GM06990 (cell line): ENCODE data around the gene TNFAIP2.

Experiments
- DNase-seq: peaks from one replicate; pipeline ENCODE4 v3.0.0-alpha.2; 2011; ENCODE audit not compliant: insufficient read length; ENCODE audit errors: extremely low read depth
- H3K27me3 ChIP-seq: replicated peaks from 2 replicates; pipeline ENCODE4 v1.6.0; 2011; ENCODE audit warnings: low read length; ENCODE audit not compliant: control insufficient read depth, insufficient read depth
- H3K36me3 ChIP-seq: 2 replicates; pipeline ENCODE4 v1.5.1; 2011; ENCODE audit warnings: low read length; ENCODE audit not compliant: control insufficient read depth, insufficient read depth
- H3K4me3 ChIP-seq: replicated peaks from 2 replicates; pipeline ENCODE4 v1.5.1; 2011; ENCODE audit warnings: low read depth, mild to moderate bottlenecking, control low read depth, low read length
- TF ChIP-seq, protein P1 (sequence below): IDR thresholded peaks from 2 replicates; pipeline ENCODE4 v1.5.1; 2011; ENCODE audit warnings: low read length, control low read depth, mild to moderate bottlenecking, inconsistent platforms; ENCODE audit not compliant: insufficient read depth, poor library complexity, severe bottlenecking

Gene TNFAIP2

GRCh38 chr14:103088921-103089320, 34.3 kb upstream of the TNFAIP2 start:
- Histone ChIP-seq H3K4me3 (no peak overlapping the region), H3K36me3 (no peaks in the 10 kb centered on the region), H3K27me3 (peaks cover 1% of the 10 kb centered on the region; the same call in 1 of the 2 replicates)
- peak; percentile 1 for DNase-seq
- TF ChIP-seq, protein P1, sequence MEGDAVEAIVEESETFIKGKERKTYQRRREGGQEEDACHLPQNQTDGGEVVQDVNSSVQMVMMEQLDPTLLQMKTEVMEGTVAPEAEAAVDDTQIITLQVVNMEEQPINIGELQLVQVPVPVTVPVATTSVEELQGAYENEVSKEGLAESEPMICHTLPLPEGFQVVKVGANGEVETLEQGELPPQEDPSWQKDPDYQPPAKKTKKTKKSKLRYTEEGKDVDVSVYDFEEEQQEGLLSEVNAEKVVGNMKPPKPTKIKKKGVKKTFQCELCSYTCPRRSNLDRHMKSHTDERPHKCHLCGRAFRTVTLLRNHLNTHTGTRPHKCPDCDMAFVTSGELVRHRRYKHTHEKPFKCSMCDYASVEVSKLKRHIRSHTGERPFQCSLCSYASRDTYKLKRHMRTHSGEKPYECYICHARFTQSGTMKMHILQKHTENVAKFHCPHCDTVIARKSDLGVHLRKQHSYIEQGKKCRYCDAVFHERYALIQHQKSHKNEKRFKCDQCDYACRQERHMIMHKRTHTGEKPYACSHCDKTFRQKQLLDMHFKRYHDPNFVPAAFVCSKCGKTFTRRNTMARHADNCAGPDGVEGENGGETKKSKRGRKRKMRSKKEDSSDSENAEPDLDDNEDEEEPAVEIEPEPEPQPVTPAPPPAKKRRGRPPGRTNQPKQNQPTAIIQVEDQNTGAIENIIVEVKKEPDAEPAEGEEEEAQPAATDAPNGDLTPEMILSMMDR, result no peak

- TF ChIP-seq, protein P1, result no peak
- Histone ChIP-seq H3K4me3 (no peak overlapping the region), H3K27me3 (0 out of 2 replicates have a peak, but pooled peaks cover 1% of the 10 kb centered on the region), H3K36me3 (no peaks in the 10 kb centered on the region)
- DNase-seq, result peak; percentile 9
Observed at GRCh38 chr14:103089386-103090335, 33.6 kb upstream of the TNFAIP2 start.

- DNase-seq, result no peak
- TF ChIP-seq, protein P1, result no peak
- Histone ChIP-seq H3K36me3 (no peaks in the 10 kb centered on the region), H3K27me3 (no peaks in the 10 kb centered on the region), H3K4me3 (no peak overlapping the region)
Observed at GRCh38 chr14:103090481-103091020, 32.7 kb upstream of the TNFAIP2 start.

DNA sequence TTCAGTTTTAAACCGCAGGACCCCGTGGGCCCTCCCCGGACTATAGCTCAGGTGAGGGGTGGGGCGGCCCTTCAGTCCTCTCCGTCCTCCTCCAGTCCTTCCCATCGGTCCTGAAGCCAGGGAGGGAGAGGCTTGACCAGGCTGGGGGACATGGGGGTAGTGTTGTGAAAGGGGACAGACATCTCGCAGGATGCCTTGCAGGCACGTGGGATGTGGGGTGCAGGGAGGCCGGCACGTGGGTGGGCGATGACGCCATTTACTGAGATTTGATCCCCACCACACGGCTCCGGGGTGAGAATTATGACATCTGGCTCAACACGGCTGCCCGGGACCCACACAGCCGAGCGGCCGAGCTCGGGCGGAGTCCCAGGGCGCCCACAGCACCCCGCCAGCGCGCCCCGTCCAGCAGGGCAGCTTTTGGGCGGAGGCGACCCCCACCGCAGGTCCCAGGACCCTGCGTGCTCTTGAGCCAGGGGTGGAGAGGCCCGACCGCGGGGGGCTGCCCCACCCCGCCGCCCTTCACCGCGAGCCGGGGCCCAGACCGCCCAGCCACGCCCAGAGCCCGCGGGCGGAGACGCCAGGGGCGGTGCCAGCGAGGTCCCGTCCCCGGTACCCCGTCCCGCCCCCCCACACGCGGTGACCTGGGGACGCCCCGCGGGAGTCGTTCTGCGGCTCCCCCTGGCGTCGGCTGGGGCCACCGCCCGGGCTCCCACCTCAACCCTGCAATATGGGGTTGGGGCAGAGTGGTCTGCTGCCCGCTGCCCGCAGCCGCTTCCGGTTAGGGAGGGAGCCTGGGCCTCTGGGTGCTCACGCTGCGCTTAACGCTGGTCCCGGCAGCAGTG, 32.0 kb upstream of the TNFAIP2 start:
- H3K4me3 ChIP-seq, result peak overlapping the region; percentile 44
- peak; percentile 81 for DNase-seq
- no peaks in the 10 kb centered on the region for H3K36me3 ChIP-seq
- no peaks in the 10 kb centered on the region for H3K27me3 ChIP-seq
- TF ChIP-seq, protein P1, result peak; percentile 67

DNA sequence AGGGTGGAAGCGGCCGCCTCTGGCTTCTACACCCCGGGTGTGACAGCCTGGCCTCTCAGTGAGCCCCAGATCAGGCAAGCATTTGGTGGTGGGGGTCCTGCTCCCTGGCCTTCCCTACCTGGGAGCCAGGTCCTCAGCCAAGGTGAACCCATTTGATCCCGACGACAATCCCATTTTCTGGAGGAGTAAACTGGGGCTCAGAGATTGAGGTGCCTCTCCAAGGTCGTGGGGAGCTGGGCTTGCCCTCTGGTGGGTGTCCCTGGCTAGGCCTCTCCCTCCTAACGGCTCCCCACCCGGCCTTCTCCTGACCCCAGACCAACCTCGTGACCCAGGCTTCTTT, 31.4 kb upstream of the TNFAIP2 start:
- Histone ChIP-seq H3K27me3 (no peaks in the 10 kb centered on the region), H3K4me3 (peak overlapping the region; percentile 44), H3K36me3 (no peaks in the 10 kb centered on the region)
- TF ChIP-seq, protein P1, result no peak
- no peak for DNase-seq
